ENCODE results near the gene PRKG2. TPM values are rescaled to one million over a fixed set of nuclear protein-coding genes. Genes with fewer than 3 reads are reported as not detected.

PRKG2 gene
- total RNA-seq, 1 experiment from 2014 or later: 1.9 TPM

- H2BK5ac ChIP-seq (ENCODE audit: insufficient read length, low read length): no peak overlapping the region
- no peaks in the 10 kb centered on the region for H3K27me3 ChIP-seq (ENCODE audit: insufficient read depth, low read length)
- no peaks in the 10 kb centered on the region for H3K9me3 ChIP-seq (ENCODE audit: control insufficient read depth, low read depth, low read length)
- H4K8ac ChIP-seq (replicated peaks; ENCODE audit: insufficient read length, low read depth, low read length): no peak overlapping the region
- no CpG with 5 or more reads among the region's 1 CpG for WGBS (ENCODE audit: extremely low coverage, insufficient read length, low lambda C conversion rate)
- no peak overlapping the region for H3K27ac Mint-ChIP-seq
- H3K4me1 ChIP-seq (ENCODE audit: insufficient read depth, low read length): no peaks in the 10 kb centered on the region; the same call in 1 of the 2 replicates
- H2BK15ac ChIP-seq (ENCODE audit: low read depth, low read length): no peak overlapping the region
- H4K91ac ChIP-seq (ENCODE audit: insufficient read length, low read depth, low read length): no peak overlapping the region
- no peak overlapping the region for H3K4me3 Mint-ChIP-seq
- no peak overlapping the region for H2BK120ac ChIP-seq (ENCODE audit: low read depth, low read length, poor library complexity, severe bottlenecking)
- H3K9ac ChIP-seq (ENCODE audit: extremely low read depth, insufficient read length, low read length): no peak overlapping the region
- no peak overlapping the region for H4K5ac ChIP-seq (ENCODE audit: insufficient read length, low read depth, low read length)
- H3K4ac ChIP-seq (ENCODE audit: low read depth, low read length): no peak overlapping the region
- H3K18ac ChIP-seq (ENCODE audit: insufficient read length, low read depth, low read length): no peak overlapping the region
- H3K4me2 ChIP-seq (ENCODE audit: insufficient read depth, insufficient read length, low read length): no peak overlapping the region
- DNase-seq: no peak
- H3K9me3 Mint-ChIP-seq: no peaks in the 10 kb centered on the region
- H2BK12ac ChIP-seq (ENCODE audit: insufficient read length, low read depth, low read length): no peak overlapping the region
- no peak overlapping the region for H3T11ph ChIP-seq (ENCODE audit: low read length)
- H3K79me2 ChIP-seq (ENCODE audit: insufficient read depth, low read length): no peaks in the 10 kb centered on the region
- H4K20me1 ChIP-seq (ENCODE audit: control insufficient read depth, insufficient read depth, insufficient read length): no peaks in the 10 kb centered on the region
- H3K23ac ChIP-seq (ENCODE audit: insufficient read length, low read depth, low read length): no peak overlapping the region
- H3K27me3 Mint-ChIP-seq (ENCODE audit: low read depth): no peaks in the 10 kb centered on the region
- H3K14ac ChIP-seq (ENCODE audit: insufficient read depth, low read length): no peak overlapping the region
- no peak overlapping the region for H3K56ac ChIP-seq (ENCODE audit: insufficient read length, low read depth, low read length)
- no peaks in the 10 kb centered on the region for H3K4me1 Mint-ChIP-seq
- H3K36me3 Mint-ChIP-seq (ENCODE audit: insufficient read depth in 1 of 3, low read depth in 3 of 3): no peaks in the 10 kb centered on the region
- no peak overlapping the region for H2BK20ac ChIP-seq (ENCODE audit: low read depth, low read length, poor library complexity, severe bottlenecking)
- no peak overlapping the region for H2AFZ ChIP-seq (ENCODE audit: low read length)
- H3K23me2 ChIP-seq (ENCODE audit: insufficient read length, low read depth, low read length, poor library complexity, severe bottlenecking): no peaks in the 10 kb centered on the region
- H3K79me1 ChIP-seq (ENCODE audit: insufficient read depth, low read depth, low read length, poor library complexity, severe bottlenecking): no peaks in the 10 kb centered on the region
- no peak for TF ChIP-seq CTCF (conservative IDR thresholded peaks at IDR 0.05)
- no peak overlapping the region for H3K27ac ChIP-seq (ENCODE audit: insufficient read length, low read depth, low read length)
- H2AK5ac ChIP-seq (ENCODE audit: insufficient read length, low read length): no peak overlapping the region
Observed at GRCh38 chr4:81058621-81059020, 156.4 kb downstream of the PRKG2 start.

Data from H9 (cell line).